Measurements from ENCODE around the gene NTN4.
"Not testable (repeated sequence)": the region's sequence is repeated elsewhere in the genome, so short reads cannot be mapped to it uniquely, and the experiment has no call there.

NTN4 gene

DNA sequence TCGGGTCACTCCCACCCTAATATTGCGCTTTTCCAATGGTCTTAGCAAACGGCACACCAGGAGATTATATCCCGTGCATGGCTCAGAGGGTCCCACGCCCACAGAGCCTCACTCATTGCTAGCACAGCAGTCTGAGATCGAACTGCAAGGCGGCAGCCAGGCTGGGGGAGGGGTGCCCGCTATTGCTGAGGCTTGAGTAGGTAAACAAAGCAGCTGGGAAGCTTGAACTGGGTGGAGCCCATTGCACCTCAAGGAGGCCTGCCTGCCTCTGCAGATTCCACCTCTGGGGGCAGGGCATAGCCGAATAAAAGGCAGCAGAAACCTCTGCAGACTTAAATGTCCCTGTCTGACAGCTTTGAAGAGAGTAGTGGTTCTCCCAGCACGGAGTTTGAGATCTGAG is 15.1 kb downstream of the NTN4 start:
- not testable (repeated sequence) for H3K4me1 Mint-ChIP-seq (ENCODE audit: low read depth); H3K27ac Mint-ChIP-seq; H3K4me3 Mint-ChIP-seq; H3K36me3 Mint-ChIP-seq (ENCODE audit: low read depth); H3K9me3 Mint-ChIP-seq
- H3K27me3 Mint-ChIP-seq: peaks cover 43% of the 10 kb centered on the region

DNA sequence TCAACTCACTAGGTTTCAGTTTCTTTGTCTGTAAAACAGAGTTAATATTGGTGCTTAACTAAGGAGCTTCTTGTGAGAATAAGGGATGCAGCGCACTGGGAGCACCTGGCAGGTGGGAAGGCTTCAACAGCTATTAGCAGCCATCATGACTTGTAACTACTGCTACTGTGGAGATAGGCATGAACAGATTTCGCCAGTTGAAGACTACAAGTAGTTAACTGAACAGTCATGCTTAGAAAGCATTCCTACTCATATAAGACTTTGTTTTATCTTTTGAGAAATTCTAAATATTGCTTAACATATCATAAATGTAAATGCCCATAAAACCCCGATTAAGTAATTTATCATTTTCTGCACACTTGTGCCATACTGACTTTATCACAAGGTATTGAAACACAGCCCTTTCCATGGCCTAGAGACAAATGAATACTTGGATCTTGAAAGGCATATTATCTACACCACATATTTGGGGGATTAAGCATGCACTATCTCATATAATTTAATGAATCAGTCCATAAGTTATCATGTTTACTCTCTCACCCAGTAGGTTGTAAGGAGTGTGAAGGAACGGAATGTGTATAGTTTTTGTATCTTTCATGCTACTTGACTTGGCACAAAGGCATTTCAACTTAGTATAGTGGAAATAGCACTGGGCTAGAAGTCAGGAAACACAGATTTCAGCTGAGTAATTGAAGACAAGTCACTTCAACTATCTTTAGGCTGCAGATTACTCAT is 16.1 kb downstream of the NTN4 start:
- peaks cover 6% of the 10 kb centered on the region for H3K9me3 Mint-ChIP-seq
- H3K36me3 Mint-ChIP-seq (ENCODE audit: low read depth): no peaks in the 10 kb centered on the region
- peaks cover 43% of the 10 kb centered on the region for H3K27me3 Mint-ChIP-seq
- H3K4me1 Mint-ChIP-seq (ENCODE audit: low read depth): no peaks in the 10 kb centered on the region
- no peak overlapping the region for H3K27ac Mint-ChIP-seq
- no peak overlapping the region for H3K4me3 Mint-ChIP-seq

DNA sequence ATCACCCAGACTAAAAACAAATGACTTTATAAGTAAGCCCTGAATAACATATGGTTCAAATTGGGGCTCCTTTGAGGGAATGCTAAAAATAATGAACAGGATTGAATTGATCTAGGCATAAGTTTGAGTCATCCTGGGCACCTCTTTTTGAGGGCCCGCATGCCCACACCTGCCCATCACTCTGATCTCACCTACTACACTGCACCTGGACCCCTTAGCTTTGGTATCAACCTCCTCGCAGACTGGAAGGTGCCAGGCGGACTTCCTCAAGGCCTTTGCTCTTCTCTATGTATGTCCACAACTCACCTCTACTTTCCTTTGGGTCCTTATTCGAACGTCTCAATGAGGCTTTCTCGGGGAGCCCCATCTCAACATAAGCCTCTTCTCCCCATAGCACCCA is 17.2 kb downstream of the NTN4 start:
- peaks cover 55% of the 10 kb centered on the region for H3K27me3 Mint-ChIP-seq
- no peaks in the 10 kb centered on the region for H3K4me1 Mint-ChIP-seq (ENCODE audit: low read depth)
- no peak overlapping the region for H3K27ac Mint-ChIP-seq
- no peak overlapping the region for H3K4me3 Mint-ChIP-seq
- H3K9me3 Mint-ChIP-seq: peaks cover 6% of the 10 kb centered on the region
- no peaks in the 10 kb centered on the region for H3K36me3 Mint-ChIP-seq (ENCODE audit: low read depth)

GRCh38 chr12:95767703-95768102 is 22.9 kb downstream of the NTN4 start:
- Mint-ChIP-seq H3K36me3 (ENCODE audit: low read depth) (no peaks in the 10 kb centered on the region), H3K9me3 (no peaks in the 10 kb centered on the region), H3K27me3 (peaks cover 48% of the 10 kb centered on the region), H3K4me3 (no peak overlapping the region), H3K4me1 (ENCODE audit: low read depth) (no peaks in the 10 kb centered on the region), H3K27ac (no peak overlapping the region)

DNA sequence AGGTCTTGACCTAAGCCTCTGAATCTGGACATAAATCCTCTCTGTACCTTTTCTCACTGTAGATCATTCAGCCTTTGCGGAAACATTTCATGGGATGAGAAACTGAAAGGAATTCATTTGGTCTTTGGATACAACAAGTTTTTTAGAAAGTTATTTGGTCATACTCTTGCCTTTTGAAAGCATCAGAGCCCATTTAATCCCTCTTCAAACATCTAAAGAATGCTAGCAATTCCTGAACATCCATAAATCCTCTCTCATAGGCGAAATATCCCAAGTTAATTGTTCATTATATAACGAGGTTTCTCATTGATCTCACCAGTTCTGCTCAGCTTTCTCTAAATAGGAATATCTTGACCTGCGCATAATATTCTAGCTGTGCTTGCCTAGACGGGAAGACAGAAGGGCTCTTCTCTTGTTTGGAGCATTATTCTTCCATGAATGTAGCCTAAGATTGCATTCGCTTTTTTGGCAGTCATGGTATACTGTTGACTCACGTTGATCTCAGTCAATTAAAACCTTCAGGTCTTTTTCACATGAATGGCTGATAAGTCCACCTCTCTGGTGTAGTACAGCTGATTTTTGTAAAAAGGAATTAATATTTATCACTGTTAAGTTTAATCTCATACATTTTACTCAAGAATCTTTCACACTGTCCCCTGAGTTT is 24.1 kb downstream of the NTN4 start:
- H3K9me3 Mint-ChIP-seq: no peaks in the 10 kb centered on the region
- no peak overlapping the region for H3K27ac Mint-ChIP-seq
- no peaks in the 10 kb centered on the region for H3K36me3 Mint-ChIP-seq (ENCODE audit: low read depth)
- H3K4me3 Mint-ChIP-seq: no peak overlapping the region
- H3K27me3 Mint-ChIP-seq: peaks cover 44% of the 10 kb centered on the region
- H3K4me1 Mint-ChIP-seq (ENCODE audit: low read depth): no peaks in the 10 kb centered on the region

- H3K4me3 Mint-ChIP-seq: no peak overlapping the region
- peaks cover 48% of the 10 kb centered on the region for H3K27me3 Mint-ChIP-seq
- H3K9me3 Mint-ChIP-seq: no peaks in the 10 kb centered on the region
- no peaks in the 10 kb centered on the region for H3K4me1 Mint-ChIP-seq (ENCODE audit: low read depth)
- H3K36me3 Mint-ChIP-seq (ENCODE audit: low read depth): no peaks in the 10 kb centered on the region
- no peak overlapping the region for H3K27ac Mint-ChIP-seq
These were observed 25.7 kb downstream of the NTN4 start for GRCh38 chr12:95764848-95765247.

DNA sequence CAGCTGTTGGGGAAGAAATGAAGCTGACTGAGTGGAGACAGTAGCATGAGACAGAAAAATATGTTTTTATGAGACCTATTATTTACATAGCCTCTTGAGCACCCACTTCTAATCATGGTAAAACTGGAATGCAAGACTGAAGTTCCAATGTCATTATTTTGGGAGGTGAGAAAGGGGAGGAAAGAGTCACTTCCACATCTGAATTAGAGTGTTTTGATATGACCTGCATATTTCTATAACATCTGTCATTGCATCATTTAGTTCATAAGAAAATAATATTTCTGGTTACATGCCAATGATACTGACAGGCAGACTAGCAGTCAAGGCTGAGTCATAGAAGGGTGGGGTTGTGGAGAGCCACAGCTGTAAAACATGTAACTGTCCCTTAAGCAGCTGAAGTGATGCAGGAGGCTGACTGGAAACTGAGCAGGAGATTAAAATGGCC is 26.7 kb downstream of the NTN4 start:
- H3K9me3 Mint-ChIP-seq: no peaks in the 10 kb centered on the region

DNA sequence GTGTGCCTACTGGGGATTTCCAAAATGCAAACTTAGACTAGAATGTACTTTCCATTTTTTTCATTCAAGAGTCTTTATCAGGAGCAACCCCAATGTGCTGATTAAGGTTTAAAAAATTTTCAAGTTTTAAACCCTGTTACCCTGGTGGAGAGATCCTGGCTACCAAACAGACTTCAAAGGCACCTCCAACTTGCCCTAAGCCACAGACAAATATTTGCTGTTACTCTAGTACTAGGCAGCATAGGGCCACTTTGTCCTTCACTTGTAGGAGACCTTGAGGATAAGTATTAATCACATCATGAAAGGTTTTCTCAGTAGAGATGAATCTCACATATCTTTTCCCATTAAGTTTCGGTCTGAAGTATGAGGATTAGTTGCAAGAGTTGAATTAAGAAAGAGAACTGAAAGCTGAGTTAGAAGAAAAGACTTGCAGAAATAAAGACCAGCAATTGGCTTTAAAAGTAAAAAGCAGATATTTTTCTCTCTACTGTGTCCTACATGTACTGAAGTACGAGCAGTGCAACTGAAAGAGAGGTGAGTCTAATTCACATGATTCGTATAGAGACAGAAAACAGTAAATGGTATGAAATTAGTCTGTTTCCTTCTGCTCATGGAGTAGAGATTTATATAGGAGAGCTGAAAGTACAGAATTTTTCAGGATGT is 28.3 kb downstream of the NTN4 start:
- H3K27ac Mint-ChIP-seq: no peak overlapping the region
- H3K4me3 Mint-ChIP-seq: no peak overlapping the region
- H3K9me3 Mint-ChIP-seq: no peaks in the 10 kb centered on the region
- no peaks in the 10 kb centered on the region for H3K36me3 Mint-ChIP-seq (ENCODE audit: low read depth)
- H3K4me1 Mint-ChIP-seq (ENCODE audit: low read depth): no peaks in the 10 kb centered on the region
- peaks cover 29% of the 10 kb centered on the region for H3K27me3 Mint-ChIP-seq

More for the DNA sequence above, 26.7 kb downstream of the NTN4 start:
- Mint-ChIP-seq H3K36me3 (ENCODE audit: low read depth) (no peaks in the 10 kb centered on the region), H3K27ac (no peak overlapping the region), H3K27me3 (peaks cover 41% of the 10 kb centered on the region), H3K4me1 (ENCODE audit: low read depth) (no peaks in the 10 kb centered on the region), H3K4me3 (no peak overlapping the region)

DNA sequence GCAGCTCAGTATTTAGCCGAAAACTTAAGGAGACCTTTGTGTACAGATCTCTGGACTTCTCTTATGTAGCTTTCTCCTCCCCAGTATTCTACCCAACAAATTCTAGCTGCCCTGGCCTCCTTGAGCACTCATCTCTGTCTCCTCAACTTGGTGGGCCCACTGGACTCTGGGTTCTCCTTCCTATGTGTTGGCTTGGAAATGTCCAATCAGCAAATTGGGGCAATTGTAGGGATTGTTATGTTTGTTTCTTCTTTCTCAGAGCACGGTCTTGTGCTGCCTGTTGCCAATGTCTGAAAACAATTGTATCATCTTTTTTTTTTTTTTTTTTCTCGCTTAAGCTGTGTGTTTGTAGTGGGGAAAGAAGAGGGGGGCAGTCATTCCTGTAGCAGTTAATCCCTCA is 30.2 kb downstream of the NTN4 start:
- Mint-ChIP-seq H3K27me3 (peaks cover 17% of the 10 kb centered on the region), H3K4me1 (ENCODE audit: low read depth) (no peaks in the 10 kb centered on the region), H3K36me3 (ENCODE audit: low read depth) (no peaks in the 10 kb centered on the region), H3K27ac (no peak overlapping the region), H3K4me3 (no peak overlapping the region), H3K9me3 (no peaks in the 10 kb centered on the region)

DNA sequence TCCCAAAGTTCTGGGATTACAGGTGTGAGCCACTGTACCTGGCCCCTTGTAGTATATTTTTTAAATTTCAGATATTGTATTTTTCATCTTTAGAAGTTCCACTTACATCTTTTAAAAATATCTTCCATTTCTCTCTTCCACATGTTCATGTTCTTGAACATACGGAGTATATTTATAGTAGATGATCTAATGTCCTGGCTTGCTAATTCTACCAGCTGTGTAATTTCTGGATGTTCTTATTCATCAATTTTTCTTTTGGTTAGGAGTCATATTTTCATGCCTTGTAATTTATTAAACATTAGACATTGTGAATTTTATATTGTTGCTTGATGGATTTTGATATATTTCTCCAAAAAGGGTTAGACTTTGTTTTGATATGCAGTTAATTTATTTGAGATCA is 30.8 kb downstream of the NTN4 start:
- H3K36me3 Mint-ChIP-seq (ENCODE audit: low read depth): no peaks in the 10 kb centered on the region
- peaks cover 17% of the 10 kb centered on the region for H3K27me3 Mint-ChIP-seq
- H3K27ac Mint-ChIP-seq: no peak overlapping the region
- no peak overlapping the region for H3K4me3 Mint-ChIP-seq
- H3K9me3 Mint-ChIP-seq: no peaks in the 10 kb centered on the region
- no peaks in the 10 kb centered on the region for H3K4me1 Mint-ChIP-seq (ENCODE audit: low read depth)

GRCh38 chr12:95759039-95759438 is 31.5 kb downstream of the NTN4 start:
- H3K4me1 Mint-ChIP-seq (ENCODE audit: low read depth): no peaks in the 10 kb centered on the region
- peaks cover 17% of the 10 kb centered on the region for H3K27me3 Mint-ChIP-seq
- no peaks in the 10 kb centered on the region for H3K9me3 Mint-ChIP-seq
- no peak overlapping the region for H3K4me3 Mint-ChIP-seq
- no peak overlapping the region for H3K27ac Mint-ChIP-seq
- no peaks in the 10 kb centered on the region for H3K36me3 Mint-ChIP-seq (ENCODE audit: low read depth)

GRCh38 chr12:95756362-95756761 is 34.2 kb downstream of the NTN4 start:
- no peaks in the 10 kb centered on the region for H3K9me3 Mint-ChIP-seq
- no peak overlapping the region for H3K27ac Mint-ChIP-seq
- H3K27me3 Mint-ChIP-seq: peaks cover 8% of the 10 kb centered on the region
- no peaks in the 10 kb centered on the region for H3K36me3 Mint-ChIP-seq (ENCODE audit: low read depth)
- no peaks in the 10 kb centered on the region for H3K4me1 Mint-ChIP-seq (ENCODE audit: low read depth)
- H3K4me3 Mint-ChIP-seq: no peak overlapping the region

DNA sequence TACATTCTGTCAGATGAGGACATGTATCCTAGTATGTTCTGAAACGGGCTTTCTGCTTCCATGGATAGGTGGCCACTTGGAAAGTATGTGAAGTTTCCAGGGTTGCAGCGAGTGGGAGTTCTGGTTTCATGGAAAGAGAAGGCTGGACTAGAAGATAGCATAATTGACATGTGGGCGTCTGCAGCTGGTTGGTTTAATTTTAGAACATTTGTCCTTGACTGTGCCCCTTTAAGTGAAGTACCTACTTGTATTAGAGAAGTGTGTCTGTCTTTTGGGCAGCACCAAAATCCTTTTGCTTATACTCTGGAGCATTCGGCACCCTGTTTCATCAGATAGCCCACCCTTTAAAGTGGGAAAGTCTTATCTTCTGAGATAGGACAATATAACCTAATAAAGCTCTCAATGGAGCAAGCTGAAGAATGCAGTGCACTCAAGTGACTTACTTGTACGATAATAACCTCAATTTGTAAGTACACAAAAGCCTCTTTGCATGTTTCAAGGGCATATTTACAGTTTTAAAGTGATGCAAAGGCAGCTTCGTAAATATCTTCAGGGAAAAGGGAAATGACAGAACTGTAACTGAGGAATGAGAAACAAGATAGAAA is 35.2 kb downstream of the NTN4 start:
- H3K27me3 Mint-ChIP-seq: peaks cover 2% of the 10 kb centered on the region
- H3K27ac Mint-ChIP-seq: no peak overlapping the region
- no peaks in the 10 kb centered on the region for H3K4me1 Mint-ChIP-seq (ENCODE audit: low read depth)
- H3K4me3 Mint-ChIP-seq: no peak overlapping the region
- H3K9me3 Mint-ChIP-seq: no peaks in the 10 kb centered on the region
- no peaks in the 10 kb centered on the region for H3K36me3 Mint-ChIP-seq (ENCODE audit: low read depth)

- not testable (repeated sequence) for H3K4me1 Mint-ChIP-seq (ENCODE audit: low read depth); H3K4me3 Mint-ChIP-seq; H3K27ac Mint-ChIP-seq; H3K27me3 Mint-ChIP-seq; H3K36me3 Mint-ChIP-seq (ENCODE audit: low read depth)
- H3K9me3 Mint-ChIP-seq: peaks cover 19% of the 10 kb centered on the region
These were observed 44.5 kb downstream of the NTN4 start for GRCh38 chr12:95746062-95746461.

GRCh38 chr12:95742586-95742985 is 48.0 kb downstream of the NTN4 start:
- Mint-ChIP-seq H3K4me1 (ENCODE audit: low read depth) (no peaks in the 10 kb centered on the region), H3K9me3 (peaks cover 19% of the 10 kb centered on the region), H3K27me3 (peaks cover 6% of the 10 kb centered on the region), H3K36me3 (ENCODE audit: low read depth) (no peaks in the 10 kb centered on the region), H3K27ac (no peak overlapping the region), H3K4me3 (no peak overlapping the region)
